Measurements from ENCODE around the gene STOX2. TPM values are rescaled to one million over a fixed set of nuclear protein-coding genes. Genes with fewer than 3 reads are reported as not detected.

STOX2 gene
- total RNA-seq, 1 donor from 2014 or later, result 0.19 TPM

DNA sequence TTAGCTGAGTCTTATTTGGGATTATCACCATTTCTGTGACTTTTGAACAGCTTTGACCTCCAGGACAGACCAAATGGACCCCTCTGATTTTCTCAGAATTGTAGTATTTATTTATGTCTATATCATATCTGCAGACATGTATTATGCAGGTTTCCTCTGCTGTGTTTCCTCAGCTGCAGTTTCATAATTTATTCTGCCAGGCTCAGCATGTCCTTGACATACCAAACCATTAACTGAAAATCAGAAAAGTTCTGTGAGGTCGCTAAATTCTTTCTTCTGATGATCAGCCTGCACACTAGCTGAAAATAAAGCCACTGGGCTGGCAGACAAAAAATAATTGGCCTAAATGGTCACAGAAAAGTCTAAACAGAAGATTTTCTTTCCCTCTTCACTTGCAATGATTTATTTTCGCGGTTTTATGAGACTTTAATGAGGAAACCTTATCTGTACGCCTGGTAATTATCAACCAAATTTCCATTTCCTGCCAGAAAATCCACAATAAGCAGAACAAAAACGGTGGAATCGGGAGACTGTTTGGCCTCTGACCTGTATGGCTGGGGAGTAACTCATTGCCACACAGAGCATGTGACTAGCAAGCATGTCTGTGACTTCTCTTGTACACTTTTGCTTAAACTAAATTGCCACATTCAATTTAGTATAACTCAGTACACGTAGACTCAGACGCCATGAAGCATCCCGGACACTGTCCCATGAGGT, 161.6 kb downstream of the STOX2 start:
- H3K9me3 Mint-ChIP-seq (ENCODE audit: unreplicated experiment), result no peaks in the 10 kb centered on the region
- no peak overlapping the region for H3K4me3 Mint-ChIP-seq (ENCODE audit: unreplicated experiment)
- no peaks in the 10 kb centered on the region for H3K4me1 Mint-ChIP-seq (ENCODE audit: unreplicated experiment)
- TF ChIP-seq, protein P1, sequence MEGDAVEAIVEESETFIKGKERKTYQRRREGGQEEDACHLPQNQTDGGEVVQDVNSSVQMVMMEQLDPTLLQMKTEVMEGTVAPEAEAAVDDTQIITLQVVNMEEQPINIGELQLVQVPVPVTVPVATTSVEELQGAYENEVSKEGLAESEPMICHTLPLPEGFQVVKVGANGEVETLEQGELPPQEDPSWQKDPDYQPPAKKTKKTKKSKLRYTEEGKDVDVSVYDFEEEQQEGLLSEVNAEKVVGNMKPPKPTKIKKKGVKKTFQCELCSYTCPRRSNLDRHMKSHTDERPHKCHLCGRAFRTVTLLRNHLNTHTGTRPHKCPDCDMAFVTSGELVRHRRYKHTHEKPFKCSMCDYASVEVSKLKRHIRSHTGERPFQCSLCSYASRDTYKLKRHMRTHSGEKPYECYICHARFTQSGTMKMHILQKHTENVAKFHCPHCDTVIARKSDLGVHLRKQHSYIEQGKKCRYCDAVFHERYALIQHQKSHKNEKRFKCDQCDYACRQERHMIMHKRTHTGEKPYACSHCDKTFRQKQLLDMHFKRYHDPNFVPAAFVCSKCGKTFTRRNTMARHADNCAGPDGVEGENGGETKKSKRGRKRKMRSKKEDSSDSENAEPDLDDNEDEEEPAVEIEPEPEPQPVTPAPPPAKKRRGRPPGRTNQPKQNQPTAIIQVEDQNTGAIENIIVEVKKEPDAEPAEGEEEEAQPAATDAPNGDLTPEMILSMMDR (IDR thresholded peaks at IDR 0.05), result no peak
- no peaks in the 10 kb centered on the region for H3K36me3 Mint-ChIP-seq (ENCODE audit: unreplicated experiment)
- DNase-seq (ENCODE audit: extremely low spot score, unreplicated experiment), result no peak
- H3K27ac Mint-ChIP-seq (ENCODE audit: unreplicated experiment), result no peak overlapping the region
- no peaks in the 10 kb centered on the region for H3K27me3 Mint-ChIP-seq (ENCODE audit: unreplicated experiment)

DNA sequence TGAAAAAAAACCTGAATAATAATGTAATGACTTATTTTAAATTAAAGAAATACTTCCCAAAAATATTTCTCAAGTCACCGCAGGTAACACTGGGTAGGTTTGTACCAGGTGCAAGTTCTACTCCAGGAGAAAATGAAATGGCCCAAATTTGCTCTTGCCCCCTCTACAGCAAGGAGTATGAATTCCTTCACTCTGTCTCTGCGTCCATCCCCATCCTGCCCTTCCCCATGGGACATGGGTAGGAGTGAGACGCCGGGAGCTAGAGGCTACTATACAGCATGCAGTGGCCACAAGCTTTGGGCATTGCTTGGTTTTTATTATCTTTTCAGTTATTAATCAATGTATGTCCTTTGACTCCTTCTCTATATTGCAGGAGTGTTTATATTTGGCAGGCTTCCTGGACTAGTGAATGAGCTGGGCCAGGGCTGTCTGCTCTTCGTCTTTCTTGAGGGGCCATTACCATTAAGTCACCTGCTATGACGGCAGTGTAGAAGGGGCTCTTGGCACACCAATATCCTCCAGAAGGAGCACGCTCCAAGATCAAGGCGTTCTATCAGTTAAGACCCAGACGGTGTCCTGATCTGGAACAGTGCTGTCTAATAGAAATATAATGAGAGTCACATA, 162.9 kb downstream of the STOX2 start:
- no peak overlapping the region for H3K27ac Mint-ChIP-seq (ENCODE audit: unreplicated experiment)

More for the DNA sequence above, 162.9 kb downstream of the STOX2 start:
- Mint-ChIP-seq H3K27me3 (ENCODE audit: unreplicated experiment) (no peaks in the 10 kb centered on the region), H3K4me1 (ENCODE audit: unreplicated experiment) (no peaks in the 10 kb centered on the region), H3K9me3 (ENCODE audit: unreplicated experiment) (peaks cover 3% of the 10 kb centered on the region), H3K36me3 (ENCODE audit: unreplicated experiment) (no peaks in the 10 kb centered on the region), H3K4me3 (ENCODE audit: unreplicated experiment) (no peak overlapping the region)
- no peak for DNase-seq (ENCODE audit: extremely low spot score, unreplicated experiment)
- TF ChIP-seq, protein P1 (IDR thresholded peaks at IDR 0.05), result no peak

Other genes starting within 250 kb of the STOX2 start
- 19.3 and 20.6 TPM in 2 replicates for gene RWDD4, start 246.1 kb upstream of the STOX2 start, total RNA-seq
- gene TRAPPC11, start 246.0 kb upstream of the STOX2 start, total RNA-seq, result 37.3 and 43.0 TPM in 2 replicates